ENCODE data around the gene CARTPT. TPM values are rescaled to one million over a fixed set of nuclear protein-coding genes. Genes with fewer than 3 reads are reported as not detected.

The CARTPT gene
- total RNA-seq, 2 experiments from 2014 or later, result not detected

- Mint-ChIP-seq H3K27ac (no peak overlapping the region), H3K27me3 (peaks cover 37% of the 10 kb centered on the region), H3K4me1 (peaks cover 2% of the 10 kb centered on the region), H3K4me3 (no peak overlapping the region), H3K9me3 (no peaks in the 10 kb centered on the region), H3K36me3 (peaks cover 2% of the 10 kb centered on the region)
- POLR2A ChIA-PET, result no interaction called here
- no peak for DNase-seq
- ATAC-seq (ENCODE audit: low read depth), result no peak
Observed at GRCh38 chr5:71703941-71704340, 15.1 kb upstream of the CARTPT start.

- H3K27me3 Mint-ChIP-seq, result peaks cover 36% of the 10 kb centered on the region
- H3K36me3 Mint-ChIP-seq, result no peaks in the 10 kb centered on the region
- POLR2A ChIA-PET, result no interaction called here
- H3K4me3 Mint-ChIP-seq, result no peak overlapping the region
- no peak overlapping the region for H3K27ac Mint-ChIP-seq
- DNase-seq (no peak), ATAC-seq (ENCODE audit: low read depth) (no peak)
- no peaks in the 10 kb centered on the region for H3K9me3 Mint-ChIP-seq
- no peaks in the 10 kb centered on the region for H3K4me1 Mint-ChIP-seq
Observed at GRCh38 chr5:71705421-71705820, 13.7 kb upstream of the CARTPT start.

GRCh38 chr5:71706906-71707305 is 12.2 kb upstream of the CARTPT start:
- ATAC-seq (ENCODE audit: low read depth) (no peak), DNase-seq (no peak)
- Mint-ChIP-seq H3K36me3 (no peaks in the 10 kb centered on the region), H3K27ac (no peak overlapping the region), H3K9me3 (no peaks in the 10 kb centered on the region), H3K4me1 (no peaks in the 10 kb centered on the region), H3K27me3 (peaks cover 31% of the 10 kb centered on the region), H3K4me3 (no peak overlapping the region)
- POLR2A ChIA-PET, result no interaction called here

GRCh38 chr5:71711610-71712009 is 7.5 kb upstream of the CARTPT start:
- no peak overlapping the region for H3K4me3 Mint-ChIP-seq
- DNase-seq, result no peak
- no peak for ATAC-seq (ENCODE audit: low read depth)
- POLR2A ChIA-PET, result no interaction called here
- no peaks in the 10 kb centered on the region for H3K9me3 Mint-ChIP-seq
- no peaks in the 10 kb centered on the region for H3K4me1 Mint-ChIP-seq
- H3K27me3 Mint-ChIP-seq, result peaks cover 31% of the 10 kb centered on the region
- no peak overlapping the region for H3K27ac Mint-ChIP-seq
- no peaks in the 10 kb centered on the region for H3K36me3 Mint-ChIP-seq

- Mint-ChIP-seq H3K27ac (no peak overlapping the region), H3K4me3 (no peak overlapping the region), H3K27me3 (peaks cover 46% of the 10 kb centered on the region), H3K36me3 (no peaks in the 10 kb centered on the region), H3K9me3 (peaks cover 2% of the 10 kb centered on the region), H3K4me1 (no peaks in the 10 kb centered on the region)
- ATAC-seq (ENCODE audit: low read depth) (no peak), DNase-seq (no peak)
- POLR2A ChIA-PET, result no interaction called here
Observed at GRCh38 chr5:71714911-71715310, 4.2 kb upstream of the CARTPT start.

- H3K27ac Mint-ChIP-seq, result no peak overlapping the region
- no peak overlapping the region for H3K4me3 Mint-ChIP-seq
- POLR2A ChIA-PET, result interaction anchor here (0.6 kb wide), 1 partner anchor 37 kb away, joined by 4 read pairs; no protein-coding TSS in a partner anchor
- peaks cover 2% of the 10 kb centered on the region for H3K4me1 Mint-ChIP-seq
- H3K36me3 Mint-ChIP-seq, result no peaks in the 10 kb centered on the region
- H3K9me3 Mint-ChIP-seq, result peaks cover 1% of the 10 kb centered on the region
- ATAC-seq (ENCODE audit: low read depth), result no peak
- DNase-seq, result no peak
- peaks cover 33% of the 10 kb centered on the region for H3K27me3 Mint-ChIP-seq
Observed at GRCh38 chr5:71727978-71728377, 8.9 kb downstream of the CARTPT start.

- Mint-ChIP-seq H3K9me3 (peaks cover 1% of the 10 kb centered on the region), H3K27ac (no peak overlapping the region), H3K4me3 (no peak overlapping the region), H3K36me3 (no peaks in the 10 kb centered on the region), H3K4me1 (peaks cover 2% of the 10 kb centered on the region), H3K27me3 (peaks cover 34% of the 10 kb centered on the region)
- ATAC-seq (ENCODE audit: low read depth) (no peak), DNase-seq (no peak)
- POLR2A ChIA-PET, result no interaction called here
Observed at GRCh38 chr5:71731015-71731414, 11.9 kb downstream of the CARTPT start.

- ATAC-seq (ENCODE audit: low read depth) (no peak), DNase-seq (no peak)
- Mint-ChIP-seq H3K9me3 (peaks cover 1% of the 10 kb centered on the region), H3K27ac (no peak overlapping the region), H3K27me3 (peaks cover 34% of the 10 kb centered on the region), H3K4me3 (no peak overlapping the region), H3K36me3 (no peaks in the 10 kb centered on the region), H3K4me1 (peaks cover 2% of the 10 kb centered on the region)
- POLR2A ChIA-PET, result no interaction called here
Observed at GRCh38 chr5:71732011-71732410, 12.9 kb downstream of the CARTPT start.

GRCh38 chr5:71734141-71734540 is 15.1 kb downstream of the CARTPT start:
- Mint-ChIP-seq H3K4me3 (no peak overlapping the region), H3K4me1 (peaks cover 2% of the 10 kb centered on the region), H3K27ac (no peak overlapping the region), H3K27me3 (peaks cover 31% of the 10 kb centered on the region), H3K9me3 (peaks cover 1% of the 10 kb centered on the region), H3K36me3 (no peaks in the 10 kb centered on the region)
- DNase-seq (no peak), ATAC-seq (ENCODE audit: low read depth) (no peak)
- POLR2A ChIA-PET, result no interaction called here

GRCh38 chr5:71737931-71738539 is 19.0 kb downstream of the CARTPT start:
- no peaks in the 10 kb centered on the region for H3K36me3 Mint-ChIP-seq
- no peak for DNase-seq
- H3K4me3 Mint-ChIP-seq, result no peak overlapping the region
- ATAC-seq (ENCODE audit: low read depth), result no peak
- no peaks in the 10 kb centered on the region for H3K9me3 Mint-ChIP-seq
- H3K27ac Mint-ChIP-seq, result no peak overlapping the region
- H3K4me1 Mint-ChIP-seq, result no peaks in the 10 kb centered on the region
- peaks cover 28% of the 10 kb centered on the region for H3K27me3 Mint-ChIP-seq
- POLR2A ChIA-PET, result no interaction called here

- H3K4me3 Mint-ChIP-seq, result no peak overlapping the region
- no peaks in the 10 kb centered on the region for H3K4me1 Mint-ChIP-seq
- H3K9me3 Mint-ChIP-seq, result no peaks in the 10 kb centered on the region
- no peak for ATAC-seq (ENCODE audit: low read depth)
- no peaks in the 10 kb centered on the region for H3K36me3 Mint-ChIP-seq
- peaks cover 27% of the 10 kb centered on the region for H3K27me3 Mint-ChIP-seq
- no peak overlapping the region for H3K27ac Mint-ChIP-seq
- no peak for DNase-seq
- POLR2A ChIA-PET, result no interaction called here
Observed at GRCh38 chr5:71738662-71739361, 19.7 kb downstream of the CARTPT start.

- POLR2A ChIA-PET, result no interaction called here
- H3K27me3 Mint-ChIP-seq, result peaks cover 19% of the 10 kb centered on the region
Observed at GRCh38 chr5:71740015-71740753, 21.1 kb downstream of the CARTPT start.

GRCh38 chr5:71743155-71743554 is 24.1 kb downstream of the CARTPT start:
- no peak for ATAC-seq (ENCODE audit: low read depth)
- H3K9me3 Mint-ChIP-seq, result no peaks in the 10 kb centered on the region
- DNase-seq, result no peak
- H3K27ac Mint-ChIP-seq, result no peak overlapping the region
- no peak overlapping the region for H3K4me3 Mint-ChIP-seq
- no peaks in the 10 kb centered on the region for H3K36me3 Mint-ChIP-seq
- H3K27me3 Mint-ChIP-seq, result peaks cover 12% of the 10 kb centered on the region
- POLR2A ChIA-PET, result no interaction called here
- H3K4me1 Mint-ChIP-seq, result no peaks in the 10 kb centered on the region

More at GRCh38 chr5:71740015-71740753, 21.1 kb downstream of the CARTPT start:
- no peaks in the 10 kb centered on the region for H3K36me3 Mint-ChIP-seq
- H3K4me1 Mint-ChIP-seq, result no peaks in the 10 kb centered on the region
- no peak for ATAC-seq (ENCODE audit: low read depth)
- H3K9me3 Mint-ChIP-seq, result no peaks in the 10 kb centered on the region
- H3K4me3 Mint-ChIP-seq, result no peak overlapping the region
- no peak for DNase-seq
- H3K27ac Mint-ChIP-seq, result no peak overlapping the region

Data from activated naive CD8-positive, alpha-beta T cell treated with anti-CD3 and anti-CD28 coated beads, Interleukin-2, amount 10 ng/mL, durations not matched to agents 7 days and 5 days (primary cell).